K562 (cell line): ENCODE data around the gene ALPK1.

Experiments used
- NFRKB ChIP-seq: fragments of 450-650 bp; IDR thresholded peaks from 2 replicates; pipeline ENCODE4 v1.6.1; 2016; ENCODE audit warnings: low read depth
- PHF20 ChIP-seq: fragments of 450-650 bp; IDR thresholded peaks from 2 replicates; pipeline ENCODE4 v1.6.1; 2018; ENCODE audit not compliant: partially characterized antibody
- ZNF217 ChIP-seq: sonication (generic); formaldehyde crosslinking; IDR thresholded peaks from 2 replicates; pipeline ENCODE4 v1.8.0; 2022; ENCODE audit warnings: mild to moderate bottlenecking, missing genetic modification reagents
- ZNF830 ChIP-seq: fragments of 250-450 bp; sonication (Bioruptor Pico); IDR thresholded peaks from 2 replicates; pipeline ENCODE4 v1.5.0; 2021; ENCODE audit warnings: mild to moderate bottlenecking

DNA sequence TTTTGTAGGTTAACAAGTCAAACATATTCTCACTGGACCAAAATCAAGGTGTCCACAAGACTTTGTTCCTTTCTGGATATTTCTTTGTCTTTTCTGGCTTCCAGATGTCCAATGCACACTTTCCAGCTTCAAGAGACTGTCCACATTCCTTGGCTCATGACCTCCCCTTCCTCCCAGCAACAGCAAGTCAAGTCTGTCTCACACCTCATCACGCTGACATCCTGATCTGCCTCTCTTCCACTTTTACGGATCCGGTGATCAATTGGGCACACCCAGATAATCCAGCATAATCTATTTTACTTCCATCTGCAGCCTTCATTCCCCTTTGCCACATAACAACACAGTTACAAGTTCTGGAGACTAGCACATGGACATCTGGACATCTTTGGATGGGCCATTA is 21.1 kb upstream of the ALPK1 start:
- no peak for TF ChIP-seq ZNF217 (CRISPR knock-in tag)
- no peak for TF ChIP-seq ZNF830 (CRISPR knock-in tag)
- no peak for TF ChIP-seq NFRKB
- TF ChIP-seq PHF20: no peak
